Thymus (tissue), 14 donors: ENCODE results near the gene WFDC11. TPM values are rescaled to one million over a fixed set of nuclear protein-coding genes. Genes with fewer than 3 reads are reported as not detected.
"Not testable (repeated sequence)": the region's sequence is repeated elsewhere in the genome, so short reads cannot be mapped to it uniquely, and the experiment has no call there.

Experiments
- DNase-seq, 9 donors: peaks; one replicate each; pipeline ENCODE4 v3.0.0-alpha.2; 2013; ENCODE audit warnings: low spot score in 9 of 9, low read depth in 6 of 9, missing footprints in 1 of 9
- H3K27ac ChIP-seq, 2 donors: one replicate each; pipeline ENCODE4 v1.5.1; 2013; ENCODE audit warnings: control low read depth in 1 of 2, low read depth in 1 of 2, low read length in 1 of 2, mild to moderate bottlenecking in 1 of 2, moderate library complexity in 1 of 2
- H3K27me3 ChIP-seq, 2 donors: one replicate each; pipeline ENCODE4 v1.5.1; 2013; ENCODE audit warnings: low read length in 1 of 2; ENCODE audit not compliant: control insufficient read depth in 2 of 2, insufficient read depth in 1 of 2
- H3K36me3 ChIP-seq, 2 donors: one replicate each; pipeline ENCODE4 v1.5.1; 2013; ENCODE audit warnings: low read length in 1 of 2, mild to moderate bottlenecking in 1 of 2, moderate library complexity in 1 of 2; ENCODE audit not compliant: control insufficient read depth in 2 of 2, insufficient read depth in 2 of 2
- H3K4me1 ChIP-seq, 2 donors: one replicate each; pipeline ENCODE4 v1.5.1; 2013; ENCODE audit warnings: low read length in 2 of 2; ENCODE audit not compliant: control insufficient read depth in 2 of 2, insufficient read depth in 2 of 2
- H3K4me3 ChIP-seq, 2 donors: one replicate each; pipeline ENCODE4 v1.5.1; 2013; ENCODE audit warnings: low read length in 2 of 2, control low read depth in 1 of 2, mild to moderate bottlenecking in 1 of 2
- H3K9me3 ChIP-seq, 2 donors: one replicate each; pipeline ENCODE4 v1.5.1; 2013; ENCODE audit warnings: low read length in 1 of 2, mild to moderate bottlenecking in 1 of 2; ENCODE audit not compliant: control insufficient read depth in 2 of 2, insufficient read depth in 1 of 2
- WGBS: extraction: QIAGEN DNeasy Blood & Tissue Kit; methylation state at CpG from one replicate; pipeline ENCODE4 v1.1.7; 2013; 5-methylcytosine and 5-hydroxymethylcytosine counted together
- long read RNA-seq, 10 donors: transcript quantifications; one replicate each; lab custom pipeline, GENCODE V29; 2026
- polyA plus RNA-seq: library from polyadenylated mRNA; stranded (reverse); fragments of 200-250 nt; gene quantifications from one replicate; pipeline ENCODE4 v1.2.3, GENCODE V29; 2013
- total RNA-seq: library from RNA; stranded (reverse); fragments of 120-200 nt; gene quantifications from one replicate; pipeline ENCODE4 v1.2.4, GENCODE V29; 2013
- donor health status: healthy.

Gene WFDC11
- total RNA-seq = not detected
- polyA plus RNA-seq = 0.14 TPM
- long read RNA-seq, donor 1 = 0 reads
- long read RNA-seq, donor 2 = 0 reads
- long read RNA-seq, donor 3 = 0 reads
- long read RNA-seq, donor 4 = 0 reads
- long read RNA-seq, donor 5 = 0 reads
- long read RNA-seq, donor 6 = 0 reads
- long read RNA-seq, donor 7 = 0 reads
- long read RNA-seq, donor 8 = 0 reads
- long read RNA-seq, donor 9 = 0 reads
- long read RNA-seq, donor 10 = 0 reads

DNA sequence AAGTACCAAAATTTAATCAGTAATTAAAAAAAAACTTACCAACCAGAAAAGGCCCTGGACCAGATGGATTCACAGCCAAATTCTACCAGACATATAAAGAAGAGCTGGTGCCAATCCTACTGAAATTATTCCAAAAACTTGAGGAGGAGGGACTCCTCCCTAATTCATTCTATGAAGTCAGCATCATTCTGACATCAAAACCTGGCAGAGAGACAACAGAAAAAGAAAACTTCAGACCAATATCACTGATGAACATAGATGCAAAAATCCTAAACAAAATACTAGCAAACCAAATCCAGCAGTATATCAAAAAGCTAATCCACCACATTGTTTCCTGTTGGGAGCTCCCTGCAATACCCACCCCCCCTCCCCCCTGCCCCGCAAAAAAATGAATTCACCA, at the start of gene WFDC11:
Gene WFDC11, minus strand, starts transcription at position 101 of the 400 bp plus-strand sequence. CDS start 19,639 bp downstream, outside the sequence.
- Histone ChIP-seq H3K4me3 (no peak within 1 kb of the TSS), H3K4me1 (no peaks in the 10 kb centered on the region), H3K9me3 (no peaks in the 10 kb centered on the region), H3K27me3 (no peaks in the 10 kb centered on the region), H3K36me3 (no peaks in the 10 kb centered on the region), H3K27ac (no peak within 1 kb of the TSS)
- WGBS = 77% methylated on average over 1 of the region's 1 CpG
- DNase-seq = no peak

DNA sequence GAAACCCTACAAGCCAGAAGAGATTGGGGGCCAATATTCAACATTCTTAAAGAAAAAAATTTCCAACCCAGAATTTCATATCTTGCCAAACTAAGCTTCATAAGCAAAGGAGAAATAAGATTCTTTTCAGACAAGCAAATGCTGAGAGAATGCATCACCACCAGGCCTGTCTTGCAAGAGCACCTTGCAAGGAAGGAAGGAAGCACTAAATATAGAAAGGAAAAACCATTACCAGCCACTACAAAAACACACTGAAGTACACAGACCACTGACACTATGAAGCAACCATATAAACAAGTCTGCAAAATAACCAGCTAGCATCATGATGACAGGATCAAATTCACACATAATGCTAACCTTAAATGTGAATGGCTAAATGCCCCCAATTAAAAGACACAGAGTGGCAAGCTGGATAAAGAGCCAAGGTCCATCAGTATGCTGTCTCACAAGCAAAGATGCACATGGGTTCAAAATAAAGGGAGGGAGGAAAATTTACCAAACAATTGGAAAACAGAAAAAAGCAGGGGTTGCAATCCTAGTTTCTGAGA, 46.2 kb upstream of the WFDC11 start:
- not testable (repeated sequence) for H3K27me3 ChIP-seq, H3K27ac ChIP-seq, H3K4me1 ChIP-seq, H3K9me3 ChIP-seq, H3K36me3 ChIP-seq, H3K4me3 ChIP-seq
- peak in 2 of 9 donors; percentile 0 to 16 for DNase-seq

DNA sequence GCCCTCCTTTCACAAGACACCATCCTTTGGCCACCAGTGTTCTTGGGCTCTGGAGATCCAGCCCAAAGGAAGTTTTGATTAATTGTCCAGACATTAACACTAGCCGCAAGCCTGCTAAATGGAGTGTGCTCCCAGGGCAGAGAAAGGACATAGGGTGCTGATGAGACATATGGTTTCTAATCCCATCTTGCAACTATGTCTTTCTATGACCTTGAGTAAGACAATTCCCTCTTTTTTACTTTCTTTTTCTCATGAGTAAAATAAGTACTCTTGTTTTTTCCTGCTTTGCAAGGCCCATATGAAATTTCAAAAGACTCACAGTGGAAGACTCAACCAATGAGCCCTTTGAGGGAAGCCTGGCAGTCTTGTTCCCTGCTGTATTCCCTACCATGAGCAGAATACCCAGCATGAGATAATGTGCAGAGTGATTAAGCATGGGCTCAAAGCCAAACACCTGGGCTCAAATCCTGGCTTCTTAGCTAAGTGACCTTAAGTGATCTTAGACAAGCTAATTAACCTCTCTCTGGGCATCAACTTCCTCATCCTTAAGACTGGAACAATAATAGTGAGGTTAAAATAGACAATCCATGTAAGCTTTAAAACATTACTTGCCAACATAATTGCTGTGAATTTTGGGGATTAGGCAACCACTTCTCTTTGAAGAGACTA, 35.1 kb upstream of the WFDC11 start, which contains the start of gene WFDC10B:
Gene WFDC10B, minus strand, starts transcription at position 51 of the 669 bp plus-strand sequence. CDS start 19,027 bp downstream, outside the sequence.
- WGBS = 97% methylated on average over 1 of the region's 1 CpG
- H3K4me3 ChIP-seq = no peak within 1 kb of the TSS
- no peaks in the 10 kb centered on the region for H3K4me1 ChIP-seq
- H3K36me3 ChIP-seq = no peaks in the 10 kb centered on the region
- no peaks in the 10 kb centered on the region for H3K9me3 ChIP-seq
- H3K27ac ChIP-seq = no peak within 1 kb of the TSS
- H3K27me3 ChIP-seq = no peaks in the 10 kb centered on the region
- no peak for DNase-seq

DNA sequence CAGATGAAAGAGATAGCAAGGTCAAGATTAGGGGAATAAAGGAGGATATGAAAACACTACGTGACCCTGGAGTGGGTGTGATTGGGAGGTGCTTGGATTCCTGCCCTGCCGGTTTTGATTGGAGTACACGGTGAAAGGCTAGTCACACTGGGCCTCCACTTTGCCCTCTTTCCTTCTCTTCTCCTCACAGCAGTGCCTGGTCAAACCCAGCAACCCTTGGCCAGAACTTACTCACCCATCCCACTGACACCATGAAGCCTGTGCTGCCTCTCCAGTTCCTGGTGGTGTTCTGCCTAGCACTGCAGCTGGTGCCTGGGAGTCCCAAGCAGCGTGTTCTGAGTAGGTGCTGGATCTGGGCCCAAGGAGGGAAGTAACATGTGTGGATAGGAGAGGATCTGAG, 31.8 kb upstream of the WFDC11 start, which contains the start of gene WFDC13:
Gene WFDC13, plus strand, starts transcription at position 166 of the 400 bp plus-strand sequence. Its CDS starts 86 bp downstream, at position 252.
- 87% methylated on average over 4 of the region's 4 CpGs for WGBS
- no peak for DNase-seq
- H3K9me3 ChIP-seq = no peaks in the 10 kb centered on the region
- H3K36me3 ChIP-seq = no peaks in the 10 kb centered on the region
- H3K27ac ChIP-seq = no peak within 1 kb of the TSS
- H3K4me1 ChIP-seq = no peaks in the 10 kb centered on the region
- H3K4me3 ChIP-seq = no peak within 1 kb of the TSS
- H3K27me3 ChIP-seq = no peaks in the 10 kb centered on the region

DNA sequence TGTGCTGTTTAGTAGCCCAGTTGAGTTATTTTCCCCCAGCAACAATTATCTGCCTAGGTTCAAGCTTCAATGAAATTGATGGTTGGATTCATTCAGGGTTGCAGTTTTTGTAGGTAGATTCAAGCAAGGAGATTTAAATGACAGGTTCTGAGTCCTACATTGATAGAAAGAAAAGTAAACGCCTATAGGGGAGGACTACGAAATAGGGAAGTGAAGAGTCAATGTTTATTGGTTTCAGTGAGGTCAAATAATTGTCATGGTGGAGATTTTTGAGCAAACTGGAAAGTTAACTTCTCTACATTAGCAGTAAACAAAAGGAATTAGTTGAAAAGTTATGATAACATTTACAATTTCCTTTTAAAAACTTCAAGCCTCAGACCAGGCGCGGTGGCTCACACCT, 31.1 kb upstream of the WFDC11 start:
- H3K27ac ChIP-seq = no peak overlapping the region
- no peaks in the 10 kb centered on the region for H3K9me3 ChIP-seq
- no peak for DNase-seq
- WGBS = 78% methylated on average over 4 of the region's 4 CpGs
- no peak overlapping the region for H3K4me3 ChIP-seq
- no peaks in the 10 kb centered on the region for H3K27me3 ChIP-seq
- H3K4me1 ChIP-seq = no peaks in the 10 kb centered on the region
- no peaks in the 10 kb centered on the region for H3K36me3 ChIP-seq

DNA sequence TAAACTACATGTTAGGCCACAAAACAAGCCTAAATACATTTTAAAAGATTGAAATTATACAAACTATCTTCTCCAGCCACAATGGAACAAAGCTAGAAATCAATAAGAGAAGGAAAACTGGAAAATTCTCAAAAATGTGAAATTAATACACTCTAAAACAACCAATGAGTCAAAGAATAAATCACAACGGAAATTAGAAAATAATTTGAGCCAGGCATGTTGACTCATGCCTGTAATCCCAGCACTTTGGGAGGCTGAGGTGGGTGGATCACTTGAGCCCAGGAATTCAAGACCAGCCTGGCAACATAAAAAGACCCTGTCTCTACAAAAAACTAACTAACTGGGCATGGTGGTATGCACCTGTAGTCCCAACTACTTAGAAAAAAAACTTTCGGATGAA, 25.5 kb upstream of the WFDC11 start:
- Histone ChIP-seq H3K4me1 (no peaks in the 10 kb centered on the region), H3K4me3 (no peak overlapping the region), H3K36me3 (no peaks in the 10 kb centered on the region), H3K27me3 (no peaks in the 10 kb centered on the region), H3K9me3 (no peaks in the 10 kb centered on the region), H3K27ac (no peak overlapping the region)
- WGBS = 95% methylated on average over 2 of the region's 2 CpGs
- no peak for DNase-seq

DNA sequence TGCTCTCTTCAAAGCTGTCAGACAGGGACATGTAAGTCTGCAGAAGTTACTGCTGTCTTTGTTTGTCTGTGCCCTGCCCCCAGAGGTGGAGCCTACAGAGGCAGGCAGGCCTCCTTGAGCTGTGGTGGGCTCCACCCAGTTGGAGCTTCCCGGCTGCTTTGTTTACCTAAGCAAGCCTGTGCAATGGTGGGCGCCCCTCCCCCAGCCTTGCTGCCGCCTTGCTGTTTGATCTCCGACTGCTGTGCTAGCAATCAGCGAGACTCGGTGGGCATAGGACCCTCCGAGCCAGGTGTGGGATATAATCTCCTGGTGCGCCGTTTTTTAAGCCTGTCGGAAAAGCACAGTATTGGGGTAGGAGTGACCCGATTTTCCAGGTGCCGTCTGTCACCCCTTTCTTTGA, 23.3 kb upstream of the WFDC11 start:
- 96% methylated on average over 12 of the region's 12 CpGs for WGBS
- DNase-seq = not testable (repeated sequence)

DNA sequence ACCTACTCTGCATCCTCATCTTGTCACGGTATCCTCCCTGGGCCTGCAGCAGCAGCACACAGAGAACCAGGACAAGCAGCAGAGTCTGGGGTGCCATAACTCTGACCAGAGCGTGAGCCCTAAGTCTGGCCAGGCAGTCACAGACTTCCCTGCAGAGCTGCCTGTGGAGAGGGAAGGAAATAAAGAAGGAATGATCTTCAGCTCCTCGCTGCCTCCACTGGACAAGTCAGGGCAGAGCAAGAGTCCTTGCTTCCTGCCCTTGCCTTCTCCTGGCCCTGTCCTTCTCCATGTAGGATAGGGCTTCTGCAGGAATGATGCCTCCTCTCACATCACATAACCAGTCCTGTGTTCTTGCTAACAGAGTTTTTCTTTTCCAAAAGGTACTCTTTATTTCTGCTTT, 15.9 kb upstream of the WFDC11 start:
- Histone ChIP-seq H3K27me3 (no peaks in the 10 kb centered on the region), H3K4me3 (no peak overlapping the region), H3K4me1 (no peaks in the 10 kb centered on the region), H3K36me3 (no peaks in the 10 kb centered on the region), H3K27ac (no peak overlapping the region), H3K9me3 (no peaks in the 10 kb centered on the region)
- WGBS = 55% methylated on average over 3 of the region's 3 CpGs
- DNase-seq = no peak

More for the DNA sequence above, 23.3 kb upstream of the WFDC11 start:
- H3K4me3 ChIP-seq, H3K27me3 ChIP-seq, H3K36me3 ChIP-seq, H3K27ac ChIP-seq, H3K4me1 ChIP-seq, H3K9me3 ChIP-seq: not testable (repeated sequence)

DNA sequence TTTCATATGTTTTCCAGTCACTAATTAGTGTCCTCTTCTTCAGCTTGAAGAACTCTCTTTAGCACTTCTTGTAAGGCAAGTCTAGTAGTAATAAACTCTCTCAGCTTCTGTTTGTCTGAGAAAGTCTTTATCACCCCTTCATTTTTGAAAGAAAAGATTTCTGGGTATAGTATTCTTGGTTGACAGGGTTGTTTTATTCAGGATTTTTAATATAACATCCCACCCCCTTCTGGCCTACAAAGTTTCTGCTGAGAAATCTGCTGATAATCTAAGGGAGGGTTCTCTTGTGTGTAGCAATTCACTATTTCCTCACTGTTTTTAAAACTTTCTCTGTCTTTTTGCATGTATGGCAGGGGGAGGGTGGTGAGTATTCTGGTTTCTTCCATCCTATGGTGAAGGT, 9.6 kb upstream of the WFDC11 start:
- no peaks in the 10 kb centered on the region for H3K36me3 ChIP-seq
- H3K4me3 ChIP-seq = no peak overlapping the region
- no peaks in the 10 kb centered on the region for H3K9me3 ChIP-seq
- H3K27ac ChIP-seq = no peak overlapping the region
- DNase-seq = no peak
- H3K4me1 ChIP-seq = no peaks in the 10 kb centered on the region
- H3K27me3 ChIP-seq = no peaks in the 10 kb centered on the region
